Raji (cell line): Measurements from ENCODE around the gene ATAD3C.

Source experiments
- POLR2A ChIP-seq: IDR thresholded peaks from 2 replicates; pipeline ENCODE4 v1.6.1; 2011; ENCODE audit warnings: low read depth, low read length, control low read depth; ENCODE audit not compliant: insufficient read depth

The ATAD3C gene

DNA sequence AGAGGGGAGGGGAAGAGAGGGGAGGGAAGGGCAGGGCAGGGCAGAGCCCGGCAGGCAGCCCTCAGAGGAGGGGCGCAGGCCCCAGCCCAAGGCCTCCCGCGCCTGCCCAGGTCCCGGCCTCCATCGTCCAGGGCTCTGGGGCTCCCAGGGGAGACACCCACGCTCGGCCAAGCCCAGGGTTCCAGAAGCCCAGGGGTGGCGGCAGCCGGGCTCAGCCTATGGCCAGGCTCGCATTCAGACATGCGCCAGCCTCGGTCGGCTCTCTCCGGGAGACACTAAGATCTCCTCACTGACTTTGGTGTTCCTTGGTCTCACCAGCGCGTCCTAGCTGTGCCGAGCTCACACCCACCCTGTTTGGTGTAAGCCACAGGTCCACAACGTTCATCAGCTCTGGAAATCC, 21.3 kb upstream of the ATAD3C start:
- no peak for TF ChIP-seq POLR2A

DNA sequence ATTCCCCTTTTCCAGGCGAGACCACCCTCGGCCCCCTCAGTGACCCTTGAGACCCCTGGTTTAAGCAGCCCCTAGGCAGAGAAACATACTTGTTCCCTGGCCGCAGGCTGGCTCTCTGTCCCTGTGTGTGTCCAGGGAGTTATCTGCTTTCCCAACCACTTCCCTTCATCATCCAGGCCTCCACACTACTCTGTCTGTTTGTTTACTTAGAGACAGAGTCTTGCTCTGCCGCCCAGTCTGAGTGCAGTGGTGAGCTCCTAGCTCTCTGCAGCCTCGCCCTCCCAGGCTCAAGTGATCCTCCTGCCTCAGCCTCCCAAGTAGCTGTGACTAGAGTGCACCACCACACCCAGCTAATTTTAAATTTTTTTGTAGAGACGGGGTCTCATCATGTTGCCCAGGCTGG, 19.8 kb upstream of the ATAD3C start:
- no peak for TF ChIP-seq POLR2A

GRCh38 chr1:1430114-1430982, 19.1 kb upstream of the ATAD3C start:
- no peak for TF ChIP-seq POLR2A

DNA sequence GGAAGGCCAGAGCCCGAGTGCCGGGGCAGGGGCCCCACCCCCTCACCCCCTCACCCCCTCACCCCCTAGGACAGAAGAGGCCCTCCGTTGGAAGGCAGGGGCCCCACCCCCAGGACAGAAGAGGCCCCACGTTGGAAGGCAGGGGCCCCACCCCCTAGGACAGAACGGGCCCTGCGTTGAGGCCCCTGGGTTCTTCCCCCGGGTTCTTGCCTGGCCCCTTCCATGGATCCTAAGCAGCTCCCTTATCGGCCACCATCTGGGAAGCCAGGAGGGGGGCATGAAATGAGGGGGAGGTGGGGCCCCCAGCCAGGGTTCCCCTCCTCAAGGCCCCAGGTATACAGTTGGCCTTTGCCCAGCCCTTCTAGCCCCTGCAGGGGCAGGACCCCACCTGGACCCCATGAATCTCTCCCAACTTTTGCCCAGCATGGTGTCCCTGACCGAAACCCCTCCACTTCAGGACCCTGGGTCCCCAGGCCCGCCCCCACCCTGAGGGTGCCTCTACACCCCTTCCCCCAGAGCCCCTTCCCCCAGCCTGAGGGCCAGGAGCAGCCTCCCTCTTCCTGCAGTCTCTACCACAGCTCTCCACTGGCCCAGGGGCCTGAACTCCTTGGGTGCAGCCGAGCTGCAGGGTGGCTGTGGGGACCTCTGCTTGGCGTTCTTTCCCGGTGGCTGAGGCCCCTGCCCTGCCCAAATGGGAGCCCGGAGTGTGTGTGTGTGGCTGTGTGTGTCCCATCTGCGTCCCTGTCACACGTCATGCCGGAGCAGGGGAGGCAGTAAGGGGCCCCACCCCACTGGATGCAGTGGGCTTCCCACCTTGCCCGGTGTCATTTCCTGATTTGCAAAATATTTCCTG, 18.3 kb upstream of the ATAD3C start:
- TF ChIP-seq POLR2A, result no peak

DNA sequence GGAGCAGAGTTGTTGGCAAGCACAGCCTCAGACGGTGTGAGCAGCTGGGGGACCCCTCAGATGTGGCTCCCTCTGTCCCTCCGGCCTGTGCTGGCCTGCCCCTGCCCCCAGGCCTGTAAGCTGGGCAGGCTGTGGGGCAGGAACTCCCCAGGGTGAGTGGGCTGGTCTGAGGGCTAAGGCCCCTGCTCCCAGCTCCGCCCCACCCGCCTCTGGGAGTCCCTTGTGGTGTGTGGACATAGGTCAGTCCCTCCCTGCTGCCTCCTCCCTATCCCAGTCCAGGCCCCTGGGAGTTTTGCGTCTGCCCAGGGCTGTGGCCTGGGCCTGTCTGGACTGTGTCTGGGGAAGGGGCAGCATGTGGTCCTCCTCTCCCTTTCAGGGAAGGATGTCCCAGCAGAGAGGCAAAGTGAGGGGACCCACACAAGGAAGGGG, 17.6 kb upstream of the ATAD3C start:
- TF ChIP-seq POLR2A, result no peak

DNA sequence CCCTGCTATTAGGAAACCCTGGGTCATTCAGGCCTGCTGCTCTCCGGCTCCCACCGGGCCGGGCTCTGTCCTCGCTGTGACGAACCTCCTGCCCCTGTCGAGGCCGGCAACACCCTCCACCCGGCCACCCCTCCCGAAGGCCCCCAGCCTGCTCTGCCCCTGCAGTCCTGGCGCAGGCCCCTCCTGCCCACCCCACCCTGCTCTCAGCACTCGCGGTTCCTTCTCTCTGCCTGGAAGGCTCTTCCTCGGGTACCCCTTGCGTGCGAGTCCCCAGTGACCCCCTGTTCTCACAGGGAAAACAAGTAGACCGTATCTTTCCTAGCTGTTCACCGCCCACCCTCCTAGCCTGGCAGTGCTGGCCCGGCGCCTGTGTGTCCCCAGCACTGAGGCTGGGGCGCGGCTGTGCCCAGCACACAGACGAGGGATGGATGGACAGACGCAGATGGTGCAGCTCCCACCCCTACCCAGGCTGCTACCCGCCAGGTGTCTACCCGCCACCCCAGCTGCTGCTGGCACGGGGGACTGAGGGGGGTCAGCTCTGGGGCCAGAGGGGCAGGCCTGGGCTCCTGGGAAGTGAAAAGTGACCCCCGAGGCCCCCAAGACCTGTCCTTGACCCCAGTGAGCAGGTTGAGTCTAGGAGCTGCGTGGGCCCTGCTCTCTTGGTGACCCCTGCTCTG, 17.1 kb upstream of the ATAD3C start:
- TF ChIP-seq POLR2A, result no peak

DNA sequence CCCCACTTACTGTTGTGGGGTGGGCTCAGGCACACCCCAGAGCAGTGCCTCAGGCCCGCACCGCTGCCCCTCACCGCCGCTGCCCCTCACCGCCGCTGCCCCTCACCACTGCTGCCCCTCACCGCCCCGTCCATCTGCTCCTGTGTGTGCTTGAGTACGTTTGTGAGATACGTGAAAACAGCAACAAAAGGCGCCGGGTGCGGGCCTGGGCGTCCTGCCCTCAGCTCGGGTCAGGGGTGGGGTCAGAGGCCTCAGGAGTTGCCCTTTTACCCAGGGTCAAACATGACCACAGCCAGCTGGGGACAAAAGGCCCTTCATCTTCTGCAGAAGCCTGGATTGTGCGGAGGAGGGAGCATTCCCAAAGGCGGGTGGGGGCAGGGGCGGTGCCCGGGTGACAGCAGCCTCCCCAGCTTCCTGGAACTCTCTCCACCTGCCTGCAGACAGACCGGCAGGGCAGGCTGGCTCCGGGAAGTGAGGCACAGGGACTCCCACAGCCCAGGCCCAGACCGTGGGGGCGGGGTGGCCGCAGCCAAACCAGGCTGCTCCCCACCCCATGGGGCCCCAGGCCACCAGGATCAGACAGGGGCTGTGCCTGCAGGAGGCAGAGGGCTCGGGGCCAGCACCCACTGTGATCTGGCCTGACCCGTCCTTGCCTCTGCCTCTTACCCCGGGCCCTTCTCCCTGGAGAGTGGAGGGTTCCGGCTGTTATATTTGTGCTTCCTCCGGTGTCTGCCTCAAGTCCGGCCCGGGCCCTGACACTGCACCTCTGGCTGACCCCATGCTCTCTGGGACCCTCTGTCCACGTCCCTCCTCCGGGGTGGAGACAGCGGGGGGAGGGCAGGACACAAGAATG, 16.3 kb upstream of the ATAD3C start:
- no peak for TF ChIP-seq POLR2A

- no peak for TF ChIP-seq POLR2A
Measured at GRCh38 chr1:1433804-1434130, 15.7 kb upstream of the ATAD3C start.

GRCh38 chr1:1434131-1434823, 15.2 kb upstream of the ATAD3C start:
- no peak for TF ChIP-seq POLR2A

- TF ChIP-seq POLR2A, result no peak
Measured at GRCh38 chr1:1434824-1435105, 14.7 kb upstream of the ATAD3C start.

DNA sequence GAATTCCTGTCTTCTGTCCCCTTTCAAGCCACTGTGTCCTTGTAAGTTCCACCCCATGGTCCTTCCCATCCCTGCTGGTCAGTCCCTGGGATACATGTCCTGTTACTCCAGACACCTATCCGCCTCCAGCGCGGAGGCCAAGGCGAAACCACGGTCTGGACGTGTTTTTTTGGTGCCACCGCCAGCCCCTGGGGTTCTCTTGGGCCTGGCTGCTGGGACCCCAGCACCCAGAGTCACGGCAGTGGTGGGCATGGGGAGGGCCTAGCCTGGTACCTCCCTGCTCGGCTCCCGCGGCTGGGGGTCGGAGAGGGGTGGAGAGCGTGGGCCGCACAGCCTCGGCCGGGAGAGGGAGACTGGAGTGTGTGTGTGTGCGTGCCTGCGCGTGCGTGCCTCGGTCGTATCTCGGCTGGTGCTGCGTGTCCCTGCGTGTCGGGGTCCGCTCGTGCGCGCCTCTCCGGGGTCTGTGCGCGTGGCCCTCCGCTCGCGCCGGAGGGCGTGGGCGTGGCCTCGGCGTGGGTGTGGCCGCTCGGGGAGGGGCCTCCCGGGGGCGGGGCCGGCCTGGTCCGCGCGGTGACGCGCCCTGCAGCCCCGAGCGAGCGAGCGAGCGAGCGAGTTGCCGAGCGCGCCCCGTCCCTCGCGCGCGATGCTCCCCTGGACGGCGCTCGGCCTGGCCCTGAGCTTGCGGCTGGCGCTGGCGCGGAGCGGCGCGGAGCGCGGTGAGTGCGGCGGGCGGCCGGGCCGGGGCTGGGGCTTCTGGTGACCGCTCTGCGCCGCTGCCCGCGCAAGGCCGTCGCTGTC, 14.2 kb upstream of the ATAD3C start, which contains the start of gene VWA1:
Gene VWA1, plus strand, starts transcription at position 585 of the 798 bp plus-strand sequence. Its CDS starts 59 bp downstream, at position 644.
- no peak for TF ChIP-seq POLR2A

GRCh38 chr1:1435911-1436629, 13.4 kb upstream of the ATAD3C start:
- no peak for TF ChIP-seq POLR2A

- TF ChIP-seq POLR2A, result no peak
Measured at GRCh38 chr1:1436630-1437032, 12.9 kb upstream of the ATAD3C start.
